ENCODE results near the gene TOP1. TPM values are rescaled to one million over a fixed set of nuclear protein-coding genes. Genes with fewer than 3 reads are reported as not detected.

The TOP1 gene
- total and polyA plus RNA-seq, 5 donors from 2014 or later: 9.2 to 50.0 (median 9.7) TPM

DNA sequence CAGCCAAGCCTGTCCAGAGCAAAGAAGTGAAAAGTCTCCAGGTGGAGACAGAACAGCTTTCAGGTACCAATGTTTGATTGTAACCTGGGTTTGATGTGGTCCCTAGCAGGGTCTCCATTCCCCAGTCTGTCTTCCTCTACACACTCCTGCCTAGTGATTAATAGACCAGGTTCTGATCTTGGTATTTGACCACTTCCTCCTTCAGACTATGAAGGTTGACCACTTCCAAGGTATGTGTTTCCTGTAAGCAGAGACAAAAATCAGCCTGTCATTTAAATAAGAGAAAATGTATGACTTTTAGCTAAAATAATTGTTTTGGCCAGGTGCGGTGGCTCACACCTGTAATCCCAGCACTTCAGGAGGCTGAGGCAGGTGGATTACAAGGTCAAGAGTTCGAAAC is 41.8 kb upstream of the TOP1 start:
- Histone ChIP-seq H3K4me1 (ENCODE audit: control insufficient read depth, insufficient read depth, low read length, poor library complexity, severe bottlenecking) (peaks cover 24% of the 10 kb centered on the region), H3K27me3 (ENCODE audit: control insufficient read depth, insufficient read depth, low read length) (no peaks in the 10 kb centered on the region), H3K36me3 (ENCODE audit: control insufficient read depth, insufficient read depth, low read length) (no peaks in the 10 kb centered on the region), H3K4me3 (ENCODE audit: low read depth, low read length) (peak overlapping the region; percentile 10), H3K9me3 (ENCODE audit: control insufficient read depth in 2 of 2, low read length in 2 of 2) (no peaks in the 10 kb centered on the region), H3K27ac (ENCODE audit: insufficient read depth, low read length, poor library complexity, severe bottlenecking) (no peak overlapping the region)
- Mint-ChIP-seq H3K36me3 (no peaks in the 10 kb centered on the region), H3K27me3 (peaks cover 4% of the 10 kb centered on the region), H3K4me1 (peaks cover 8 to 40% (median 28%) of the 10 kb centered on the region in 4 donors), H3K4me3 (peak overlapping the region in 1 of 4 donors; percentile 27), H3K9me3 (no peaks in the 10 kb centered on the region), H3K27ac (peak overlapping the region in 1 of 3 donors; percentile 71)
- no peak for ATAC-seq (ENCODE audit: low read depth in 2 of 2)
- peak in 1 of 3 donors; percentile 45 for DNase-seq

DNA sequence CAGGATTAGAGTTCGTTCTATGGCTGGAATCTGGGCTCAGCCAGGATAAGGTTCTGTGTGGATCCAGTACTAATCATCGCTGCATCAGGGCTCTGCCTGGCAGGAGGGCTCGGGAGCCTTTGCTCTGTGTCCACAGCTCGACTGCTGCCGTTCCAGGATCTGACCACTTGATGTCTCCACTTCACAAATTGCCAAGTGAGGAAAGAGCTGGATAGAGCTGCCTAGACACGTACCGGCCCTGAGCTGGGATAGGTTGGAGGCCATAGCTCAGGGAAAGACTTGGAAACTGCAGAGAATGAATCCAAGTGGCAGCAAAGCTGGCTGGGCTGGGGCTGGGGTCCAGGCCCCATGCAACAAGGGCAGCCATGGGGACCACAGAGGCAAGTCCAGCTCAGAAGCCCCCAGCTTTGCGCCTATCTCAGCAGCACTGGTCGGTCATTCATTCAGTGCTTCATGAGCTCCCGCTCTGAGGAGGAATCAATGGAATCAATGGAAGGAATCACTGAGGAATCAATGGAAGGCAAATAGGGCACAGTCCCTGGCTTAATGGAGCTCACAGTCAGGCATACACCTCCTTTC is 38.0 kb upstream of the TOP1 start:
- Mint-ChIP-seq H3K27me3 (peaks cover 2% of the 10 kb centered on the region), H3K4me3 (peak overlapping the region in 2 of 4 donors; percentile 9 to 72), H3K9me3 (no peaks in the 10 kb centered on the region), H3K27ac (peak overlapping the region; percentile 73 to 97 (median 87)), H3K4me1 (peaks cover 8 to 41% (median 32%) of the 10 kb centered on the region in 4 donors), H3K36me3 (no peaks in the 10 kb centered on the region)
- peaks cover 28% of the 10 kb centered on the region for H3K4me1 ChIP-seq (ENCODE audit: control insufficient read depth, insufficient read depth, low read length, poor library complexity, severe bottlenecking)
- H3K36me3 ChIP-seq (ENCODE audit: control insufficient read depth, insufficient read depth, low read length): no peaks in the 10 kb centered on the region
- ATAC-seq (ENCODE audit: low read depth in 2 of 2): peak; percentile 61 to 65
- no peaks in the 10 kb centered on the region for H3K9me3 ChIP-seq (ENCODE audit: control insufficient read depth in 2 of 2, low read length in 2 of 2)
- no peaks in the 10 kb centered on the region for H3K27me3 ChIP-seq (ENCODE audit: control insufficient read depth, insufficient read depth, low read length)
- H3K27ac ChIP-seq (ENCODE audit: insufficient read depth, low read length, poor library complexity, severe bottlenecking): no peak overlapping the region
- peak; percentile 22 to 85 (median 53) for DNase-seq
- no peak overlapping the region for H3K4me3 ChIP-seq (ENCODE audit: low read depth, low read length)

DNA sequence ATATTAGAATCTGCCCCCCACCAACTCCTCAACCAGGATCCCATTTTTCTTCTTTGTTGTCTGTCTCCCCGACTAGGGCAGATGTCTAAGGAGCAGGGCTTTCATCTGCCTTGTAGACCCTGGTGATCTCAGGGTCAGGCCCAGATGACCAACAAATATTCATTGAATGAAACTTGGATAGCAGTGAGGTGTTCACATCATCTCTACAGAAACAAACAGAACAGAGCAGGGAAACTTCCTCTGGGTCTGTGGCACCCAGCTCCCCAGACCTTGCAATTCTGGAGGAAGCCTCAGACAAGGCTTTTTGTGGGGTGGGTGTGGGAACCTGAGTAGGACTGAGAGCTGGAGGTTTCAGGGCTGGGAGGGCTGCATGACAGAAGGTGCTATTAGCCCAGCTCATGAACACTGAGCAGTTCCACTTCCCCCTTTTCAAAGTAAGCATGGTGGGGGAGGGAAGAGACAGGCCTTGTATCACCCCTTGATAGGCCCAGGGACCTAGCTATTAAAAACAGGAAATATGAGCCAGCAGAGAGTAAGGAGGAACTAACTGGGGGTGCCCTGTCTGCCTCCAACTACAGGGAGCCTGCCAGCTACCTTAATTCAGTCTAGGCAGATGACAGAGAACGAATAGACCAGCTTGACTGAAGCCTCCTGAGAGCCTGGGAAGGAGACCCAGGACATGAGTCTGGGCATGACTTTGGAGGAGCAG is 37.3 kb upstream of the TOP1 start:
- Mint-ChIP-seq H3K4me1 (peaks cover 7 to 40% (median 31%) of the 10 kb centered on the region in 4 donors), H3K9me3 (no peaks in the 10 kb centered on the region), H3K27ac (peak overlapping the region; percentile 73 to 97 (median 87)), H3K4me3 (peak overlapping the region in 3 of 4 donors; percentile 10 to 71 (median 33)), H3K27me3 (no peaks in the 10 kb centered on the region), H3K36me3 (no peaks in the 10 kb centered on the region)
- Histone ChIP-seq H3K4me1 (ENCODE audit: control insufficient read depth, insufficient read depth, low read length, poor library complexity, severe bottlenecking) (peaks cover 28% of the 10 kb centered on the region), H3K27me3 (ENCODE audit: control insufficient read depth, insufficient read depth, low read length) (no peaks in the 10 kb centered on the region), H3K36me3 (ENCODE audit: control insufficient read depth, insufficient read depth, low read length) (no peaks in the 10 kb centered on the region), H3K4me3 (ENCODE audit: low read depth, low read length) (no peak overlapping the region), H3K9me3 (ENCODE audit: control insufficient read depth in 2 of 2, low read length in 2 of 2) (no peaks in the 10 kb centered on the region), H3K27ac (ENCODE audit: insufficient read depth, low read length, poor library complexity, severe bottlenecking) (peak overlapping the region; percentile 23)
- ATAC-seq (ENCODE audit: low read depth in 2 of 2) (peak; percentile 92), DNase-seq (peak in 2 of 3 donors; percentile 40 to 88)

DNA sequence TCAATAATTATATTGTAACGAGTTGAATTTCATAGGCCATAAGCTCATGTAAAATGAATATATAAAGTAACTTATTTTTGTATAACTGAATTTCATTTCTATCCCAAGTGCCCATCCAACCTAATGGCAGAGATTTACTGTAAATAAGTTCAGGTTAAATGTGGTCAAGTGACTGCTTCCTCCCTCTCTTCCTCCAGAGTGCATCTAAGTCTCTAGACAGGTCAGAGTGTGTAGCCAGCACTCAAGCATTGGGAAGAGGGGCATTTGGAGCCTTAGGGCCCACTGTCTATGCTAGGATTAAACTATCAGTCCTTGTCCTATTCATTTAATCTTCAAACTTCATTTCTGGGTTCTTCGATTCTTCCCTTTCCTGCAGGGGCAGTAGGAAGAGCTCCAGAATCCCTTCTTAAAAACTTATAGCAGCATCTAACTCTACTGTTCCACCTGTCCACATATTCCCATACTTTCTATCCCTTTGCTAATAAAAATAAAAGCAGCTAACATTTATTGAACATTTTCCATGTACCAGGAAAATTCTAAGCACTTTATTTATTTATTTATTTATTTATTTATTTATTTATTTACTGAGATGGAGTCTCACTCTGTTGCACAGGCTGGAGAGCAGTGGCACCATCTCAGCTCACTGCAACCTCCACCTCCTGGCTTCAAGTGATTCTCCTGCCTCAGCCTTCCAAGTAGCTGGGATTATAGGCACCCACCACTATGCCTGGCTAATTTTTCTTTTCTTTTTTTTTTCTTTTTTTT is 36.1 kb upstream of the TOP1 start:
- no peaks in the 10 kb centered on the region for H3K36me3 Mint-ChIP-seq
- H3K9me3 Mint-ChIP-seq: no peaks in the 10 kb centered on the region
- H3K4me3 Mint-ChIP-seq: no peak overlapping the region
- peaks cover 0 to 29% (median 22%) of the 10 kb centered on the region in 4 donors for H3K4me1 Mint-ChIP-seq
- ATAC-seq (ENCODE audit: low read depth in 2 of 2) (no peak), DNase-seq (no peak)
- H3K27me3 Mint-ChIP-seq: no peaks in the 10 kb centered on the region
- H3K27ac Mint-ChIP-seq: peak overlapping the region in 1 of 3 donors; percentile 73
- H3K27me3 ChIP-seq (ENCODE audit: control insufficient read depth, insufficient read depth, low read length): no peaks in the 10 kb centered on the region
- no peak overlapping the region for H3K27ac ChIP-seq (ENCODE audit: insufficient read depth, low read length, poor library complexity, severe bottlenecking)
- peaks cover 19% of the 10 kb centered on the region for H3K4me1 ChIP-seq (ENCODE audit: control insufficient read depth, insufficient read depth, low read length, poor library complexity, severe bottlenecking)
- H3K4me3 ChIP-seq (ENCODE audit: low read depth, low read length): no peak overlapping the region
- no peaks in the 10 kb centered on the region for H3K36me3 ChIP-seq (ENCODE audit: control insufficient read depth, insufficient read depth, low read length)
- no peaks in the 10 kb centered on the region for H3K9me3 ChIP-seq (ENCODE audit: control insufficient read depth in 2 of 2, low read length in 2 of 2)

DNA sequence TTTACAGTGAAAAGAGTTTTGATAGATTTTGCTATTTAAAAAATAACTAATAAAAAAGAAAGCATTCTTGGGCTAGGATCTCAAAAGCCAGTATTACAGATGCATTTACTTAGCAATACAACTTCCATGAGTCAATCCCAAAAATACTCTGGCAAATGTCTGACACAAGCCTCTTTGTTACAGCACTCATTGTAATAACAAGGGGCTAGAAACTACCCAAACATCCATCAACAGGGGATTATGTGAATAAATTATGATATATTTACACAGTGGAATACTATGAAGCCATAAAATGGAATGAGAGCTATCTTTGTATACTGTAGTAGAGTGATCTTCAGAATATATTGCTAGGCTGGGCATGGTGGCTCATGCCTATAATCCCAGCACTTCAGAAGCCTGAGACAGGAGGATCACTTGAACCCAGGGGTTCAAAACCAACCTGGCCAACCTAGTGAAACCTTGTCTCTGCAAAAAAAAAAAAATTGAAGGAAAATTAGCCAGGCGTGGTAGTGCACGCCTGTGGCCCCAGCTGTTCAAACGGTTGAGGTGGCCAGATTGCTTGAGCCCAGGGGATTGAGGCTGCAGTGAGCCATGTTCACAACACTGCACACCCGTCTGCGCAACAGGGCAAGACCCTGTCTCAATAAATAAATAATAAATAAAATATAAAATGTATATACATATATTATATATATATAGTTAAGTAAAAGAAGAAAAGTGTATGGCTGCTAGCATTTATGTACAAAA is 34.7 kb upstream of the TOP1 start:
- Mint-ChIP-seq H3K27me3 (no peaks in the 10 kb centered on the region), H3K4me3 (no peak overlapping the region), H3K36me3 (no peaks in the 10 kb centered on the region), H3K4me1 (peaks cover 0 to 27% (median 19%) of the 10 kb centered on the region in 4 donors), H3K27ac (no peak overlapping the region), H3K9me3 (no peaks in the 10 kb centered on the region)
- H3K27me3 ChIP-seq (ENCODE audit: control insufficient read depth, insufficient read depth, low read length): no peaks in the 10 kb centered on the region
- no peaks in the 10 kb centered on the region for H3K36me3 ChIP-seq (ENCODE audit: control insufficient read depth, insufficient read depth, low read length)
- DNase-seq: no peak
- ATAC-seq (ENCODE audit: low read depth in 2 of 2): no peak
- H3K9me3 ChIP-seq (ENCODE audit: control insufficient read depth in 2 of 2, low read length in 2 of 2): no peaks in the 10 kb centered on the region
- H3K27ac ChIP-seq (ENCODE audit: insufficient read depth, low read length, poor library complexity, severe bottlenecking): no peak overlapping the region
- no peak overlapping the region for H3K4me3 ChIP-seq (ENCODE audit: low read depth, low read length)
- peaks cover 18% of the 10 kb centered on the region for H3K4me1 ChIP-seq (ENCODE audit: control insufficient read depth, insufficient read depth, low read length, poor library complexity, severe bottlenecking)

DNA sequence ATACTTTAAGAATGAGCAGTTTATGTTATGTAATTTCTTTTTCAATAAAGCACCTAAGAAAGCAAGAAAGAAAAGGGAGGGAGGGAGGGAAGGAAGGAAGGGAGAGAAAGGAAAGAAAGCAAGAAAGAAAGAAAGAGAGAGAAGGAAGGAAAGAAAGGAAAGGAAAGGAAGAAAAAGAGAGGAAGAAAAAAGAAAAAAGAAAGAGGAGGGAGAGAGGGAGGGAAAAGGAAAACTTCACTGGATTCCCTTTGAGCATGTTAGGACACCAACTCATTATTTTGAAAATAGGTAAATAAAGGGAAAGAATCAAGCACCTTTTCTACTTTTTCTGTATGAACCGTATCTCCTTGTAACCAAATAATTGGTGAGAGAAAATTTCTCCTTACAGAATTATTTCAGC is 32.3 kb upstream of the TOP1 start:
- Mint-ChIP-seq H3K27me3 (no peaks in the 10 kb centered on the region), H3K4me3 (no peak overlapping the region), H3K9me3 (no peaks in the 10 kb centered on the region), H3K36me3 (no peaks in the 10 kb centered on the region), H3K4me1 (peaks cover 0 to 12% (median 9%) of the 10 kb centered on the region in 4 donors), H3K27ac (no peak overlapping the region)
- H3K27me3 ChIP-seq (ENCODE audit: control insufficient read depth, insufficient read depth, low read length): no peaks in the 10 kb centered on the region
- H3K9me3 ChIP-seq (ENCODE audit: control insufficient read depth in 2 of 2, low read length in 2 of 2): no peaks in the 10 kb centered on the region
- H3K36me3 ChIP-seq (ENCODE audit: control insufficient read depth, insufficient read depth, low read length): no peaks in the 10 kb centered on the region
- peaks cover 8% of the 10 kb centered on the region for H3K4me1 ChIP-seq (ENCODE audit: control insufficient read depth, insufficient read depth, low read length, poor library complexity, severe bottlenecking)
- no peak for DNase-seq
- H3K27ac ChIP-seq (ENCODE audit: insufficient read depth, low read length, poor library complexity, severe bottlenecking): no peak overlapping the region
- no peak for ATAC-seq (ENCODE audit: low read depth in 2 of 2)
- no peak overlapping the region for H3K4me3 ChIP-seq (ENCODE audit: low read depth, low read length)

DNA sequence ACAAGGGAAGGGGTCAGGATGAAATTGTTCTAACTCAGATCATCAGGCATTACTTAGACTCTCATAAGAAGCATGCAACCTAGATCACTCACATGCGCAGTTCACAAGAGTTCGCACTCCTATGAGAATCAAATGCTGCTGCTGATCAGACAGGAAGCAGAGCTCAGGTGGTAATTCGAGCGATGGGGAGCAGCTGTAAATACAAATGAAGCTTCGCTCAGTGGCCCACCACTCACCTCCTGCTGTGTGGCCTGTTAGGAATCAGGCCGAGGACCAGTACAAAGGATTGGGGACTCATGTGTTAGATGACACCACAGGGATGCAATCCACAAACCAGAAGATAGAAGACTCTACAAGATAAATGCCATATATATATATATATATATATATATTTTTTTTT is 31.5 kb upstream of the TOP1 start:
- no peaks in the 10 kb centered on the region for H3K27me3 ChIP-seq (ENCODE audit: control insufficient read depth, insufficient read depth, low read length)
- Mint-ChIP-seq H3K4me3 (no peak overlapping the region), H3K9me3 (no peaks in the 10 kb centered on the region), H3K27me3 (no peaks in the 10 kb centered on the region), H3K4me1 (peaks cover 0 to 5% (median 3%) of the 10 kb centered on the region in 4 donors), H3K27ac (no peak overlapping the region), H3K36me3 (no peaks in the 10 kb centered on the region)
- no peak overlapping the region for H3K27ac ChIP-seq (ENCODE audit: insufficient read depth, low read length, poor library complexity, severe bottlenecking)
- no peaks in the 10 kb centered on the region for H3K36me3 ChIP-seq (ENCODE audit: control insufficient read depth, insufficient read depth, low read length)
- H3K9me3 ChIP-seq (ENCODE audit: control insufficient read depth in 2 of 2, low read length in 2 of 2): no peaks in the 10 kb centered on the region
- H3K4me3 ChIP-seq (ENCODE audit: low read depth, low read length): no peak overlapping the region
- H3K4me1 ChIP-seq (ENCODE audit: control insufficient read depth, insufficient read depth, low read length, poor library complexity, severe bottlenecking): peaks cover under 1% of the 10 kb centered on the region
- DNase-seq (no peak), ATAC-seq (ENCODE audit: low read depth in 2 of 2) (no peak)

All from CD4-positive, CD25-positive, alpha-beta regulatory T cell (primary cell).